Measurements from ENCODE around the gene BZW2. TPM values are rescaled to one million over a fixed set of nuclear protein-coding genes. Genes with fewer than 3 reads are reported as not detected.

Gene BZW2
- total RNA-seq, 4 donors from 2014 or later = 50.2 to 69.3 (median 52.3) TPM

DNA sequence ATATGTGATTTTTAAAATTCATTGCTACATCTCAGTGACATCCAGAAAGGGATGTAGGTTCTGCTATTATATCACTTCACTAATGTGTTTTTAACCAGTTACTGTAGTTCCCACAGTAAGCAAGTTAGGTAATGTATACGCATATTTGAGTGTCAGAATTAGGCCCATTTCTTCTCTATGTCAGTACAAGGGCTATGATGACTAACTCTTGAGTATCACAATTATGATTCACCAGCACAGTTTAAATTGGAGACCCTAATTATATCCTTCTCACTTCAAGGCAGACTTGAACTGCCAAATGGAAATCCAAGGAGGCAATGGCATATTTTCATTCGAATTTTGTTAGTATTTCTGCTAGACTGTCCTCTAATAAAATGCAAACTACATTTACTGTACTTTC lies 23.6 kb downstream of the BZW2 start:
- DNase-seq (ENCODE audit: low spot score in 2 of 2) = no peak
- H3K27me3 ChIP-seq = no peaks in the 10 kb centered on the region
- no peak for TF ChIP-seq EP300 (IDR thresholded peaks at IDR 0.05)
- TF ChIP-seq, protein P1, sequence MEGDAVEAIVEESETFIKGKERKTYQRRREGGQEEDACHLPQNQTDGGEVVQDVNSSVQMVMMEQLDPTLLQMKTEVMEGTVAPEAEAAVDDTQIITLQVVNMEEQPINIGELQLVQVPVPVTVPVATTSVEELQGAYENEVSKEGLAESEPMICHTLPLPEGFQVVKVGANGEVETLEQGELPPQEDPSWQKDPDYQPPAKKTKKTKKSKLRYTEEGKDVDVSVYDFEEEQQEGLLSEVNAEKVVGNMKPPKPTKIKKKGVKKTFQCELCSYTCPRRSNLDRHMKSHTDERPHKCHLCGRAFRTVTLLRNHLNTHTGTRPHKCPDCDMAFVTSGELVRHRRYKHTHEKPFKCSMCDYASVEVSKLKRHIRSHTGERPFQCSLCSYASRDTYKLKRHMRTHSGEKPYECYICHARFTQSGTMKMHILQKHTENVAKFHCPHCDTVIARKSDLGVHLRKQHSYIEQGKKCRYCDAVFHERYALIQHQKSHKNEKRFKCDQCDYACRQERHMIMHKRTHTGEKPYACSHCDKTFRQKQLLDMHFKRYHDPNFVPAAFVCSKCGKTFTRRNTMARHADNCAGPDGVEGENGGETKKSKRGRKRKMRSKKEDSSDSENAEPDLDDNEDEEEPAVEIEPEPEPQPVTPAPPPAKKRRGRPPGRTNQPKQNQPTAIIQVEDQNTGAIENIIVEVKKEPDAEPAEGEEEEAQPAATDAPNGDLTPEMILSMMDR (IDR thresholded peaks at IDR 0.05) = no peak
- TF ChIP-seq POLR2A (IDR thresholded peaks at IDR 0.05) = no peak
- WGBS, 2 donors = 75 to 79% methylated on average over 2 of the region's 2 CpGs
- no peaks in the 10 kb centered on the region for H3K9me3 ChIP-seq
- no peak overlapping the region for H3K4me3 ChIP-seq
- peak overlapping the region in 2 of 4 donors; percentile 80 to 82 for H3K27ac ChIP-seq
- peaks cover 0 to 26% (median 10%) of the 10 kb centered on the region in 4 donors for H3K4me1 ChIP-seq
- H3K36me3 ChIP-seq = peaks cover 0 to 15% (median 0%) of the 10 kb centered on the region in 3 donors

DNA sequence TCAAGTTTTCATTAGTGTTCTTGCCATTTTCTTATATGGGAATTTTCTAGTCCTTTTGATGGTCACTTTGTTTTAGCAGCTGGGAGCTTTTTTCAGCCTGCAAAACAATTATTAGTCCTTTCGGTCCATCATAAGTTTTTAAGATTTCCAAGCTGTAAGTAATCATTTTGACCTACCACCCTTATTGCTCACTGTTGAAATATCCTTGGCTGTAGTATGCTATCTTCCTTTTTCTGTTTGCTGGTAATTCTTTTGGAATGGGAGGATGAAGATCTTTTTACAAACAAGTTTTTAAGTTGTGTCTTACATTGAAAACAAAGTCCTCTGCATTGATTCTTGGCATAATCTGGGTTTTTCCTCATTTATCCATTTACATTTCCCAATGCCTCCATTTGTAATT lies 24.0 kb downstream of the BZW2 start:
- DNase-seq (ENCODE audit: low spot score in 2 of 2) = no peak
- 27 to 30% methylated on average over 1 of the region's 1 CpG for WGBS, 2 donors
- H3K4me1 ChIP-seq = peaks cover 0 to 26% (median 10%) of the 10 kb centered on the region in 4 donors
- TF ChIP-seq, protein P1 (IDR thresholded peaks at IDR 0.05) = no peak
- no peak for TF ChIP-seq POLR2A (IDR thresholded peaks at IDR 0.05)
- no peak for TF ChIP-seq EP300 (IDR thresholded peaks at IDR 0.05)
- no peak overlapping the region for H3K4me3 ChIP-seq
- H3K27ac ChIP-seq = peak overlapping the region in 2 of 4 donors; percentile 80 to 82
- H3K36me3 ChIP-seq = peaks cover 0 to 19% (median 0%) of the 10 kb centered on the region in 3 donors
- H3K27me3 ChIP-seq = no peaks in the 10 kb centered on the region
- H3K9me3 ChIP-seq = no peaks in the 10 kb centered on the region

GRCh38 chr7:16670731-16671344 lies 24.9 kb downstream of the BZW2 start:
- peaks cover 0 to 26% (median 10%) of the 10 kb centered on the region in 4 donors for H3K4me1 ChIP-seq
- peaks cover 0 to 28% (median 0%) of the 10 kb centered on the region in 3 donors for H3K36me3 ChIP-seq
- TF ChIP-seq POLR2A (IDR thresholded peaks at IDR 0.05) (no peak), EP300 (IDR thresholded peaks at IDR 0.05) (peak in 1 of 2 donors; percentile 11)
- H3K27me3 ChIP-seq = no peaks in the 10 kb centered on the region
- no peak overlapping the region for H3K4me3 ChIP-seq
- no peak for DNase-seq (ENCODE audit: low spot score in 2 of 2)
- peak overlapping the region in 2 of 4 donors; percentile 80 to 82 for H3K27ac ChIP-seq
- 58 to 63% methylated on average over 4 of the region's 4 CpGs for WGBS, 2 donors
- H3K9me3 ChIP-seq = no peaks in the 10 kb centered on the region

DNA sequence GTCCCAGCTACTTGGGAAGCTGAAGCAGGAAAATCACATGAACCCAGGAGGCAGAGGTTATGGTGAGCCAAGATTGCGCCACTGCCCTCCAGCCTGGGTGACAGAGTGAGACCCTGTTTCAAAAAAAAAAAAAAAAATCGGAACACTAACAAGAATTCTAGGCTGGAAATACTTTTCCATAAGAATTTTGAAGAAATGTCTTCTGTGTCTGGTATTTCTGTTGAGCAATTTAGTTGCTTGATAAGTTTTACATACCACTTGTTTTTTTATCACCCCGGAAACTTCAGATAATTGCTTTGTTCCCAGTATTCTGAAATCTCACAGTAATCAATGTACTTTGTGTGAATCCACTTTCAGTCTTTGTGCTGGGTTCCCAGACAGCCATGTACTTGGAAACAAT lies 25.8 kb downstream of the BZW2 start:
- TF ChIP-seq, protein P1 (IDR thresholded peaks at IDR 0.05) = no peak
- TF ChIP-seq POLR2A (IDR thresholded peaks at IDR 0.05) (no peak), EP300 (IDR thresholded peaks at IDR 0.05) (no peak)
- Histone ChIP-seq H3K4me3 (no peak overlapping the region), H3K27ac (peak overlapping the region in 2 of 4 donors; percentile 29 to 82), H3K36me3 (peaks cover 0 to 29% (median 0%) of the 10 kb centered on the region in 3 donors), H3K27me3 (no peaks in the 10 kb centered on the region), H3K4me1 (peaks cover 0 to 26% (median 10%) of the 10 kb centered on the region in 4 donors), H3K9me3 (no peaks in the 10 kb centered on the region)
- no peak for DNase-seq (ENCODE audit: low spot score in 2 of 2)
- WGBS, 2 donors = 76 to 82% methylated on average over 3 of the region's 3 CpGs

DNA sequence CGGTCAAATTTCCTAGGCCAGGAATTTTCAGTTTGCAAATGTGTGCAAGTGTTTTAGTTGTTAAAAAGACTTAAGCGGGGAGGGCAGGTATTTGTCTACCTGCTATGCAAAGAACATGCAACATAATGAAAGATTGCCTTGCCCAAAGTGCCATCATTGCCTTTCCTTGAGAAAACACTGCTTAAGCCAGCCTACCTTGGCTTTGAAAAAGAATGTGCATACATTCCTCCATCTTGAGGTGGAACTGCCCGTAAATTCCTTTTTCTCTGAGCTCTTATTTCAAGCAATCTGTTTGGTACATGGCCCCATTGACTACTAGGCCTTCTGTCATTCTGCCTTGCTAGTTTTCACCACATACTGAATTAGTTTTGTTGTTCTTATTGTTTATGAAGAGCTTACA lies 29.3 kb downstream of the BZW2 start:
- no peak for DNase-seq (ENCODE audit: low spot score in 2 of 2)
- H3K36me3 ChIP-seq = peaks cover 0 to 51% (median 0%) of the 10 kb centered on the region in 3 donors
- H3K4me1 ChIP-seq = peaks cover 0 to under 1% (median 0%) of the 10 kb centered on the region in 4 donors
- H3K4me3 ChIP-seq = no peak overlapping the region
- no peak overlapping the region for H3K27ac ChIP-seq
- TF ChIP-seq EP300 (IDR thresholded peaks at IDR 0.05) (no peak), POLR2A (IDR thresholded peaks at IDR 0.05) (no peak)
- TF ChIP-seq, protein P1 (IDR thresholded peaks at IDR 0.05) = no peak
- WGBS, 2 donors = 94 to 95% methylated on average over 3 of the region's 3 CpGs
- no peaks in the 10 kb centered on the region for H3K27me3 ChIP-seq
- no peaks in the 10 kb centered on the region for H3K9me3 ChIP-seq

Data from tibial nerve (tissue), 4 donors.